ENCODE results near the gene ZNF598. TPM values are rescaled to one million over a fixed set of nuclear protein-coding genes. Genes with fewer than 3 reads are reported as not detected.

Gene ZNF598
- total RNA-seq, 1 experiment from 2014 or later: 85.7 TPM

DNA sequence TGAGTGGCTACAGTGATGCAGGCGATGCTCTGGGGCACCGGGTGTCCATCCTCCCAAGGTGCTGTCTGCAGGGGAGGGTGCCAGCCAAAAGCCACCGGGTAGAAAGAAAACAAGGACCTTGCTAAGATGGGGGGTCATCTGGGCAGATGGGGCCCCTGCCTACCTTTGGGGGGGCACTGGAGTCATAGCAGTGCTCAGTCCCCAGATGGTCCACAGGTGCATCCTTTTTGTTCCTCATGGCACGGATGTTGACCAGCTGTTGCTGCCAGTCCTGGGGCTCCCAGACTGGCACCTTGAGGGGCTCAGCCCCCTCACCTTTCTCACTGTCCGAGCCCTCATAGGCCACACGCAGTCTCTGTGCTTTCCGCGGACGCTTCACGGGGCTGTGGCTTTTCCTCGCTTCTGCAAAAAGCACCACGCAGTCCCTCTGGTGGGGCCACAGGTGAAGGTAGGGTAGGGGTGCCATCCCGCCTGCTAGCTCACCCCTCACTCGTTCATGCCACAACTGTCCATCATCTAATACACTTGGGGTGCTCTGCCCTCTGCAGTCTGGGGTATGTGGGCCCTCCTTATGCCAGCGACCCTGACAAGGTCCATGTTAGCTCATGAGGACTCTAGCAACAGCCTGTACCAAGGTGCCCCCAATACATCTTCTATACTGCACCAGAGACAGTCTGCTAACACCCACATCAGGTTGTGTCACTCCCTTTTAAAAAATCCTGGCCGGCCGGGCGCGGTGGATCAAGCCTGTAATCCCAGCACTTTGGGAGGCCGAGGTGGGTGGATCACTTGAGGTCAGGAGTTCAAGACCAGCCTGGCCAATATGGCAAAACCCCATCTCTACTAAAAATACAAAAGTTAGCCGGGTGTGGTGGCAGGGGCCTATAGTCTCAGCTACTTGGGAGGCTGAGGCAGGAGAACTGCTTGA lies 36.6 kb upstream of the ZNF598 start:
- DNase-seq (ENCODE audit: low read depth, low spot score) (no peak), ATAC-seq (no peak)
- BruUV-seq (replicated peaks): no TSS peak
- Histone ChIP-seq H3K4me3 (ENCODE audit: low read depth in 2 of 2, low read length in 2 of 2) (peak overlapping the region in 1 of 2 experiments; percentile 96; a peak in 3 of 4 replicates), H3K4me1 (ENCODE audit: control insufficient read depth, insufficient read depth, low read length) (peaks cover 24% of the 10 kb centered on the region), H3K27ac (ENCODE audit: low read length) (peak overlapping the region; percentile 72), H3K27me3 (ENCODE audit: control insufficient read depth, insufficient read depth, low read length) (no peaks in the 10 kb centered on the region), H3K9me3 (ENCODE audit: control insufficient read depth, insufficient read depth, low read depth, low read length) (no peaks in the 10 kb centered on the region), H3K36me3 (ENCODE audit: control insufficient read depth, insufficient read depth, low read length) (no peaks in the 10 kb centered on the region; the same call in 1 of the 2 replicates)
- ChIA-PET POLR2A (no interaction called here), CTCF (no interaction called here)
- TF ChIP-seq POLR2AphosphoS5 (IDR thresholded peaks at IDR 0.05; ENCODE audit: low read depth, low read length) (no peak), TCF7L2 (IDR thresholded peaks at IDR 0.05; ENCODE audit: low read depth, low read length) (no peak), REST (IDR thresholded peaks at IDR 0.05; ENCODE audit: insufficient read depth in 1 of 2, low read depth in 2 of 2, low read length in 1 of 2) (no peak), SIN3A (IDR thresholded peaks at IDR 0.05; ENCODE audit: borderline replicate concordance, insufficient read depth, low read depth, low read length) (no peak)
- TF ChIP-seq, protein P1, sequence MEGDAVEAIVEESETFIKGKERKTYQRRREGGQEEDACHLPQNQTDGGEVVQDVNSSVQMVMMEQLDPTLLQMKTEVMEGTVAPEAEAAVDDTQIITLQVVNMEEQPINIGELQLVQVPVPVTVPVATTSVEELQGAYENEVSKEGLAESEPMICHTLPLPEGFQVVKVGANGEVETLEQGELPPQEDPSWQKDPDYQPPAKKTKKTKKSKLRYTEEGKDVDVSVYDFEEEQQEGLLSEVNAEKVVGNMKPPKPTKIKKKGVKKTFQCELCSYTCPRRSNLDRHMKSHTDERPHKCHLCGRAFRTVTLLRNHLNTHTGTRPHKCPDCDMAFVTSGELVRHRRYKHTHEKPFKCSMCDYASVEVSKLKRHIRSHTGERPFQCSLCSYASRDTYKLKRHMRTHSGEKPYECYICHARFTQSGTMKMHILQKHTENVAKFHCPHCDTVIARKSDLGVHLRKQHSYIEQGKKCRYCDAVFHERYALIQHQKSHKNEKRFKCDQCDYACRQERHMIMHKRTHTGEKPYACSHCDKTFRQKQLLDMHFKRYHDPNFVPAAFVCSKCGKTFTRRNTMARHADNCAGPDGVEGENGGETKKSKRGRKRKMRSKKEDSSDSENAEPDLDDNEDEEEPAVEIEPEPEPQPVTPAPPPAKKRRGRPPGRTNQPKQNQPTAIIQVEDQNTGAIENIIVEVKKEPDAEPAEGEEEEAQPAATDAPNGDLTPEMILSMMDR (IDR thresholded peaks at IDR 0.05): no peak
- intact Hi-C loops (cut with micrococcal nuclease; ENCODE audit: unreplicated experiment): no loop called here
- in situ Hi-C loops (cut with HindIII; ENCODE audit: low pct_unique_long_range_greater_than_20kb, low sequenced_read_pairs): no loop called here

DNA sequence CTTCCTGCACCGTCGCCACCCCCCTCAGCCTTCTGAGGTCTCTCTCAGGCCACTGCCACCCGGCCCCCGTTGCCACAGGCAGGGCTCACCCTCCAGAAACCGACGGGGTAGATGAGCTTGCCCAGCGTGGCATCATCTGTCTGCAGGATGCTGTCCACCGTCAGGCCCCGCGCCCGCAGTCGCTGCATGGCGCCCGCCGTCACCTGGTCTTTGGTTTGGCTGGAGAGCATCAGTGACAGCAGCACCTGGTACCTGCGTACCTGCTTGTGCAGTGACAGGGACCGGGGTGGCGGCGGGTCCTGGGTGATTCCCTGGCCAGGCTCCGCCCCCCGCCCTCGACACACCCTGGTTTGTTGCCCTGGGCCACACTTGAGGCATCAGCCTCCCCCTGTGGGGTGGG lies 34.9 kb upstream of the ZNF598 start:
- Histone ChIP-seq H3K27me3 (ENCODE audit: control insufficient read depth, insufficient read depth, low read length) (no peaks in the 10 kb centered on the region), H3K27ac (ENCODE audit: low read length) (no peak overlapping the region), H3K9me3 (ENCODE audit: control insufficient read depth, insufficient read depth, low read depth, low read length) (no peaks in the 10 kb centered on the region), H3K36me3 (ENCODE audit: control insufficient read depth, insufficient read depth, low read length) (no peaks in the 10 kb centered on the region; the same call in 1 of the 2 replicates), H3K4me3 (ENCODE audit: low read depth in 2 of 2, low read length in 2 of 2) (no peak overlapping the region), H3K4me1 (ENCODE audit: control insufficient read depth, insufficient read depth, low read length) (peaks cover 39% of the 10 kb centered on the region)
- no TSS peak for BruUV-seq (replicated peaks)
- ChIA-PET CTCF (no interaction called here), POLR2A (interaction anchor here (0.6 to 0.7 kb wide), 2 partner anchors 22 to 33 kb away, joined by 3 to 5 read pairs; no protein-coding TSS in a partner anchor)
- in situ Hi-C loops (cut with HindIII; ENCODE audit: low pct_unique_long_range_greater_than_20kb, low sequenced_read_pairs) (no loop called here), intact Hi-C loops (cut with micrococcal nuclease; ENCODE audit: unreplicated experiment) (no loop called here)
- TF ChIP-seq REST (IDR thresholded peaks at IDR 0.05; ENCODE audit: insufficient read depth in 1 of 2, low read depth in 2 of 2, low read length in 1 of 2): no peak
- no peak for TF ChIP-seq POLR2AphosphoS5 (IDR thresholded peaks at IDR 0.05; ENCODE audit: low read depth, low read length)
- TF ChIP-seq, protein P1 (IDR thresholded peaks at IDR 0.05): no peak
- no peak for TF ChIP-seq TCF7L2 (IDR thresholded peaks at IDR 0.05; ENCODE audit: low read depth, low read length)
- no peak for TF ChIP-seq SIN3A (IDR thresholded peaks at IDR 0.05; ENCODE audit: borderline replicate concordance, insufficient read depth, low read depth, low read length)
- DNase-seq (ENCODE audit: low read depth, low spot score) (no peak), ATAC-seq (no peak)
